RKO (cell line): ENCODE data around the gene MAGI2.

Experiments used
- DNase-seq: peaks from one replicate; pipeline ENCODE4 v3.0.0-alpha.2; 2016; ENCODE audit warnings: low spot score

The MAGI2 gene

GRCh38 chr7:78407031-78407430 lies 1046.4 kb downstream of the MAGI2 start:
- DNase-seq, result no peak

- no peak for DNase-seq
These were observed 1046.9 kb downstream of the MAGI2 start for GRCh38 chr7:78406531-78406930.

DNA sequence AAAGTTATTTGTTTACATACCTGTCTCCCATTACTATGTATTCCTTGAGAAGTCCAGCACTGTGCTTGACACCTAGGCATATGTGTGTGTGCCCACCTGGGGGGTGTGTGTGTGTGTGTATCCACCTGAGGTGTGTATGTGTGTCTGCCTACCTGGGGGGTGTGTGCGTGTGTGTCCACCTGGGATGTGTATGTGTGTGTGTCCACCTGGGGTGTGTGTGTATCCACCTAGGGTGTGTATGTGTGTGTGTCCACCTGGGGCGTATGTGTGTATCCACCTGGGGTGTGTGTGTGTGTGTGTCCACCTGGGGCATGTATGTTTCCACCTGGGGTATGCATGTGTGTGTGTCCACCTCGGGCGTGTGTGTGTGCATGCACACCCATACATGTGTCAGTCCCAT lies 1051.4 kb downstream of the MAGI2 start:
- no peak for DNase-seq

GRCh38 chr7:78400038-78400437 lies 1053.4 kb downstream of the MAGI2 start:
- DNase-seq, result no peak

DNA sequence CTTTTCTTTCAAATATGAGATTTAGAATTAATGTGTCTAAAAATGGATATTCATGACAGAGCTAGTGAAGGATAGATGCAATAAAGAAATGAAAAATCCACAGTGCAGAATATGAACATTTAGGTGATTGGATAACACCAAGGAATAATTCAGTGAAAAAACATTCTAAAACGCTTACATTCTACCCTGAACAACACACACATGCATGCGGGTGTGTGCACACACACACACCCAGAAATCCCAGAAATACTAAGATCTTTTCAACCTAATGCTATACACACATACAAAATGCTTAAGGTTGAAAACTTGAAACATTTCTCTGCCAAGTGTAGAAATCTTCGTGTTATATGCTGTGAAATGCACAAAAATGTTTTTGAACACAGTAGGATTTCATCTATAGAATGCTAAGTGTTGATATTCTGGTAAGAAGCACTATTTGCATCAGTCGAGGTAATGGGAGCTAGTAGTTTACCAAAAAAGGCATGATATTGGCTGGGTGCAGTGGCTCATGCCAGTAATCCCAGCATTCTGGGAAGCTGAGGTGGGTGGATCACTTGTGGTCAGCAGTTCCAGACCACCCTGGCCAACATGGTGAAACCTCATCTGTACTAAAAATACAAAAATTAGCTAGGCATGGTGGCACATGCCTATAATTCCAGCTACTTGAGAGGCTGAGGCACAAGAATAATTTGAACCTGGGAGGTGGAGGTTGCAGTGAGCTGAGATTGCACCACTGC lies 1054.3 kb downstream of the MAGI2 start:
- no peak for DNase-seq

DNA sequence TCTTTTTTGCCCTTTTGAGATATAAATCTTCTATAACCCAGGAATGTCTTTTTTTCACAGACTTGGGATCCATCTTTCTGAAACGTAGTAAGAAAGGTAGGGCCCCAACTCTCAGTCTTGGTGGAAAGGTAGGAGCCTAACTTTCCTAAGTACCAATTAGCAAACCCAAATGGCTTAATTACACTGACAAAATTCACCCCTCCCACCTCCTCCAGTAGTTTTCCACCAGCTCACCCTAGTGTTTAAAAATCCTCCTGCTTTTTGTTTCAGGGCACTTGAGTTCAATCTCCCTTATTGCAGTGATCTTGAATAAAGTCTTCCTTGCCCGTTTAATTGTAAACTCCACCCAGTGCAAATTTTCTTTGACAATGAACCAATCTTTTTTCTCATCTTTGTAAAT lies 1054.9 kb downstream of the MAGI2 start:
- no peak for DNase-seq

GRCh38 chr7:78398081-78398480 lies 1055.4 kb downstream of the MAGI2 start:
- DNase-seq, result no peak

DNA sequence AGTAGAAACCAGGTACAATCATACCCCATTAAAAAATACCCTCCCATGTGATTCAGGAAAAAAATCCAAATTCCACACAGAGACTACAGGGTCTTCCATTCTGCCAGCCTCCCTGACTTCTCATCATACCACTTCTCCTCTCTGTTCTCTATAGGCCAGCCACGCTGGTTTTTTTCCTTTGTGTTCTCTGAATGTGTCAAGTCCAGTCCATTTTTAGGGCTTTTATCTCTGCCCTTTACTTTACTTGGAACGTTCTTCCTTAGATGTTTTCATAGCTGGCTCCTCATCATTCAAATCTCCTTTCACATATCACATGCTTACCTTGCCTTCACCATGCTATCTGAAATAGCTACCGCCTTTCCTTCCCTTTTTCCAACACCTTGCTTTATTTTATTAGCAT lies 1057.3 kb downstream of the MAGI2 start:
- DNase-seq, result no peak

DNA sequence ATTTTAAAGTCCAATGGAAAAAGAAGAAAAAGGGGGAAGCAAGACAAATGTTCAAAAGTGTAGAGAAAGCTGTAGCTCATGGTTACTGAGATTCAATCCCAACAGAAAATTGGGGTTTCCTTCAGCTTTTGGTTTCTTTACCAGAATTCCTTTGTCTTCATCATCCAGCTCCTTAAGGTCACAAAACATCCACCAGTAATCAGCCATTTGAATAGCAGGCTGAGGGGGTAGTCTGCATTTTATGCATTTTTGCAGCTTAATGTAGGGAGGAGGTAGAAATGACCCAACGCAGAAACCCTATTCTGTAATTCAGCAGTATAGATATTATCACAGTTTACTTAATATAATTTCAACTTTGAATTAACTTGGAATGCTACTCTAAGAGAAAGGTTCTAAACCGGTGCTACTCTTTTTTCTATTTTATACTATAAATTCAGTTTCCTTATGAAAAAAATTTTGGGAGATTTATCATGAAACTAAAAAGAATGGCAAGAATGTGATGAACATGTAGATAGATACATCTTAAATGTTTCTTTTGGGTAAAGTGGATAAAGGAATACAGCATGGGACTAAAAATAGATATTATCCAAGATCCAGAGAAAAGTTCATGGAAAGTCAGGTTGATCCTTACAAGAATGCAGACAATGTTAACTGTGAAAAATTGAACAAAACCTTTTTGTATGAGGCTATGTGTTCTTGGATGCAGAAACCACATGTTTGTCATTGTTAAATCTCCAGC lies 1058.0 kb downstream of the MAGI2 start:
- no peak for DNase-seq

DNA sequence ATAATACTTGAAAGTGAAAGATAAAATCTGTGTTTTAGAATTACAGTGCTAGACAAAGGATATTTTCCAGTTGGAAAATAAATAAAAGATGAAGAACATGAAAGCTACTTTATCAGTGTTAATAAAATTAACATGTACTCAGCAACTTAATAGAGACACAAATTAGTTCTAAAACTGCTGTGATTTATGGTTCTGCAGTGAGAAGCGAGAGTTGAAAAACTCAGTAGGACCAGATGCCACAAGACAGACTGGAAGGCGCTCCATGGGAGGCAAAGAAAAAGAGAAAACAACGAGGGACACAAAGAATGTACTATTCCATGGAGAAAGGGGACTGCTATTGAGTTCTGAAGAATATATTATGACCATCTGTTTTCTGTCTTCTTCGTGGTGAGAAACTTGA lies 1064.4 kb downstream of the MAGI2 start:
- DNase-seq, result no peak

DNA sequence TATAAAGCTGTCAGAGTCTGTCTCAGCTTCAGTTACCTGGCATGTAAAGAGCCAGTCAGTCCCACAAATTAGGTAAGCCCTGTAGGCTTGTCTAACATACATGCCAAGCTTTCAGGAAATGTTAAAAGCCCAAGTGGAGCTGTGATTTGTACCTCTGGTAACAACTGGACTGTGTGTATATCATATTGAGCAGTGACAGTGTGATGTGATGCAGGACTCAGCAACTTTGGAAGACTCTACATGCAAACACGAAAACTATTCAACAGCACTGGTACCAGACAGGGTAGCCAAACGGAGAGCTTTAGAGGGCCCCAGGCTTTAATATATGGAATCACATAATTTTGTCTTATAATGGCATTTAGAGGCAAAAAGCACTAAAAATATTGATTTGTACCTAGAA lies 1066.9 kb downstream of the MAGI2 start:
- no peak for DNase-seq

DNA sequence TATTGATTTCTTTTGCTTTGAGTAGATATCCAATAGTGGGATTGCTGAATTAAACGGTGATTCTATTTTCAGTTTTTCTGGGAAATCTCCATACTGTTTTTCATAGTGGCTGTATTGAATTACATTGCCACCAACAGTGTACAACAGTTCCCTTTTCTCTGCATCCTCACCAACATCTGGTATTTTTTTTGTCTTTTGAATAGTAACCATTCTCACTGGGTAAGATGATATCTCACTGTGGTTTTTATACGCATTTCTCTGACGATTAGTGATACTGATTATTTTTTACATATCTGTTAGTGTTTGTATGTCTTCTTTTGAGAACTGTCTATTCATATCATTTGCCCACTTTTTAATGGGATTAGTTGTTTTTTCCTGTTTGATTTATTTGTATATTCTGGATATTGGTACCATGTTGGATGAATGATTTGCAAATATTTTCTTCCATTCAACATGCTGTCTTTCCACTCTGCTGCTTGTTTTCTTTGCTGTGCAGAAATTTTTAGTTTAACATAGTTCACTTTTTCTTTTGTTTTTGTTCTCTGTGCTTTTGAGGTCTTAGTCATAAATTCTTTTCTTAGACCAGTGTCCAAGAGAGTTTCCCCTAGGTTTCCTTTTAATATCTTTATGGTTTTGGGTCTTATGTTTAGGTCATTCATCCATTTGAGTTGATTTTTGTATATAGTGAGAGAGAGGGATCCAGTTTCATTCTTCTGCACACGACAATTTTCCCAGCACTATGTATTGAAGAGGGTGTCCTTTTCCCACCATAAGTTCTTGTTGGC lies 1070.2 kb downstream of the MAGI2 start:
- no peak for DNase-seq

DNA sequence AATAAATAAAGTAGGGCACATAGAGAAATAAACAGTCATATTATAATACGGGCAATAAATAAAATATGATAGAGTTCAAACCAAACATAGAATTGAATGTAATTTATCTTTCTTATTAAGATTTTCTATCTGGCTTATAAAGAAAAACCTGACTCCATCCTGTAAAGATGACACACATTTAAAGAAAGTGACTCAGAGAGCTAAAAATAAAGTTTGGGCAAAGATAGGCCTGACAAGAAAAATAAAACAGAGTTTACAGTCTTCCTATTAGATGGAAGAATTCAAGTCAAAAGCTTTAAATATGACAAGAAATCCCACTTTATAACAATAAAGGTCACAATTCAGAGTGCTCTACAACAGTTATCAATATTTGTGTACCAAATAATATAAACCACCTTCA lies 1074.3 kb downstream of the MAGI2 start:
- DNase-seq, result peak; percentile 5

GRCh38 chr7:78377532-78377931 lies 1075.9 kb downstream of the MAGI2 start:
- DNase-seq, result no peak

GRCh38 chr7:78370936-78371335 lies 1082.5 kb downstream of the MAGI2 start:
- no peak for DNase-seq

DNA sequence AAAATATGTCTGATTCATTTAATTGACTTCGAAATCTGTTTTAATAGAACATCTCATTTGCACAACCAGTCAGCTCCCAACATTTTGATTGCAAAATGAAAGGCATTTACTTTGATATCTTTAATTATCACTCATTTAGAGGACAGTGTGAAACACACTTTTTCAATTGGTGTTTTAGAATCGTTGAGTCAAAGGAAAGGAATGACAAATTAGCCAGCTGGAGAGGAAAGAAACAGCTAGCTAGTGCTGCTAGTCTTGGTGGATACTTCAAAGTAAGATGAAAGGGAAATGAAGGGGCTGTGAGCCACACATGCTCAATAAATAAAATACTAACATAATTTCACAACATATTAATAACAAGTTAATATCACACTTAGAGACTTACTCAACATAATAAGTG lies 1084.7 kb downstream of the MAGI2 start:
- no peak for DNase-seq

DNA sequence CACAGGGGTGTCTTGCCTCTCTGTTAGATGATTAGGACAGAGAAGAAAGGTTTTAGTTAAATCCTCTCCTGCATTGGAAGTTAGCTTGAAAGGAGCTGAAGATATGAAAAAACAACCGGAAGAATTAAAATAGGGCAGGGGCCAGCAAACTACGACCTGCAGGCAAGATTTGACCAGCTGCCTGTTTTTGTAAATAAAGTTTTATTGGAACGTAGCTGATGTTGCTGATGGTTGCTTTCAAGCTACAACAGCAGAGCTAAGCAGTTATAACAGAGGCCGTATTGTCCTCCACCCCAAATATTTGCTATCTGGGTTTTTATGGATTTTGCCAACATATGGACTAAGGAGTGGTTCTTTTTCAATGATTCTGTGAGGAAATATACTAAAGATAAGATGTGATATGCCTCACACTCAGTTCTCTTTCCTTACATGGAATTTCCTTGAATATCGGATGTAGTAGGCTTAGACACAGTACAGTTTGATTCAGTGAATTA lies 1086.1 kb downstream of the MAGI2 start:
- DNase-seq, result no peak

DNA sequence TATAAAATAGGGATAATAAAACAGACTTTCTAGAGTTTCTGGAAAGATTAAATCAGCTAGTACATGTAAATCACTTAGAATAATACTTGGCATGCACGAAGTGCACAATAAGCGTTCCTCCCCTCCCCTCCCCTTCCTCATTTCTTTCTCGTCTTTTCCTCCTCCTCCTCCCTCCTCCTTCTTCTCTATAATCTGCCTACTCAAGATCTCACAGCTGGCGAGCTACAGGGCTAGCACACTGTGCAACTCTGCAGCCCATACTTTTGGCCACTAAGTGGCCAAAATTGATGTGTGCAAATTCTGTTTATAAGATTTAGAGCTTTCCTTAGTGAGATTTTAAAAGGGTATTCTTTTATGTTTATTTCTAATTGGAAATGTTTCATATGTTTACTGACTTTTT lies 1089.6 kb downstream of the MAGI2 start:
- peak; percentile 7 for DNase-seq

GRCh38 chr7:78359836-78360235 lies 1093.6 kb downstream of the MAGI2 start:
- no peak for DNase-seq

DNA sequence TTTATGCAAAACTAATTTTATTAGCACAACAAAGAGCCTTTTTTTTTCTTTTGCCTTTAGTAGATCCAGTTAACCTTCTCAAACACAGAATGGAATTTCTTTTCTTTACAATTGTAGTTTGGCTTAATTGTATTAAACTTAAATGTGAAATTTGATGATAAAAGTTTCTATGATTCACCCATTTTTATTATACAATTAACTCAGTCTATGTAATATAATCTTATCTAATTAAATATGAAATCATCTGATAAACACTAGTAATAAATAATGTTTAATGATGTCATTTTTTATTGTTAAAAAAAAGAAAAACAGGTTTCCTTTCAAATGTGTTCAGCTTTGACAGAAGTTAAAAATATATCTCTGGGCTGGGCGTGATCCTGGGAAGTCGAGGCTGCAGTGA lies 1095.8 kb downstream of the MAGI2 start:
- no peak for DNase-seq

- DNase-seq, result no peak
These were observed 1097.6 kb downstream of the MAGI2 start for GRCh38 chr7:78355834-78356233.

DNA sequence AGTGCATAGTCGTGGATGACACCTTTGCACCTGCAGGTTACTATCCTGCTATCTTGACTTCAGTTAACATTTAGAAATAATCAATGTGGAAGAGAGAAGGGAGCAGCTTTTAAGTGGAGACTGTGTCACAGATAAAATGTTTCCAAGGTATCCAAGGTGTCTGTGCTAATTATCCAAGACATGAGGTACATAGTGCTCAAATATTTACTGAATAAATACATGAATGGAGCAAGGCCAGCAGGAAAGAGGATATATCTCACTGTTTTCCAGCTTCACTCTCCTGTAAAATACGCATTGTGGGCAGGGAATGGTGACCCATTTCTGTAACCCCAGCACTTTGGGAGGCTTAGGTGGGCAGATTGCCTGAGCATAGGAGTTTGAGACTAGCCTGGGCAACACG lies 1102.5 kb downstream of the MAGI2 start:
- DNase-seq, result no peak

- DNase-seq, result no peak
These were observed 1103.1 kb downstream of the MAGI2 start for GRCh38 chr7:78350391-78350790.
